Stomach (tissue), 9 donors: ENCODE data around the gene C1QB. TPM values are rescaled to one million over a fixed set of nuclear protein-coding genes. Genes with fewer than 3 reads are reported as not detected.
"Not testable (repeated sequence)": the region's sequence is repeated elsewhere in the genome, so short reads cannot be mapped to it uniquely, and the experiment has no call there.

ENCODE experiments used
- DNase-seq, 2 donors: peaks; one replicate each; pipeline versions ENCODE4 v3.0.0 to v3.0.0-alpha.2; 2013 to 2019
- H3K27ac ChIP-seq, 5 donors: fragments of 200-600 bp in 4 of 5; sonication (generic) in 4 of 5; one replicate each; pipeline ENCODE4 v1.5.1; 2013 to 2019; ENCODE audit warnings: mild to moderate bottlenecking in 1 of 5, moderate library complexity in 1 of 5
- H3K27me3 ChIP-seq, 3 donors: fragments of 200-600 bp; sonication (generic); one replicate each; pipeline ENCODE4 v1.5.1; 2017 to 2019; ENCODE audit warnings: mixed run types in 1 of 3
- H3K36me3 ChIP-seq, 4 donors: fragments of 200-600 bp; sonication (generic); 1 replicate in 3 of 4; 2 replicates in 1 of 4; pipeline ENCODE4 v1.5.1; 2016 to 2019
- H3K4me1 ChIP-seq, 4 donors: fragments of 200-600 bp; sonication (generic); one replicate each; pipeline ENCODE4 v1.5.1; 2016 to 2019
- H3K4me3 ChIP-seq, 4 donors: fragments of 200-600 bp; sonication (generic) in 3 of 4; one replicate each; pipeline ENCODE4 v1.5.1; 2016 to 2019; ENCODE audit warnings: mild to moderate bottlenecking in 1 of 4
- H3K9me3 ChIP-seq, 4 donors: fragments of 200-600 bp; sonication (generic); one replicate each; pipeline ENCODE4 v1.5.1; 2016 to 2019
- EP300 ChIP-seq: sonication (generic); formaldehyde crosslinking; IDR thresholded peaks from one replicate; pipeline ENCODE4 v1.6.1; 2017; ENCODE audit warnings: antibody characterized with exemption
- POLR2A ChIP-seq, 4 donors: fragments of 450-650 bp; IDR thresholded peaks; one replicate each; pipeline ENCODE4 v1.6.1; 2016; ENCODE audit warnings: antibody characterized with exemption in 4 of 4, control low read depth in 2 of 4, mild to moderate bottlenecking in 1 of 4, moderate library complexity in 1 of 4
- POLR2AphosphoS5 ChIP-seq, 3 donors: sonication (generic); formaldehyde crosslinking; IDR thresholded peaks; one replicate each; pipeline ENCODE4 v1.6.1; 2016; ENCODE audit warnings: antibody characterized with exemption in 3 of 3
- WGBS, 5 donors: extraction: QIAGEN DNeasy Blood & Tissue Kit in 3 of 5; methylation state at CpG; one replicate each; pipeline versions ENCODE4 v1.1.5 to v1.1.7; 2013 to 2018; 5-methylcytosine and 5-hydroxymethylcytosine counted together
- intact Hi-C: fragments of 100-400 bp; cut with DNase I; formaldehyde crosslinking; loops from one replicate; pipeline ENCODE4 v1.15.1; 2023; ENCODE audit warnings: low total_unique reads
- polyA plus RNA-seq, 3 donors: library from polyadenylated mRNA; stranded (reverse); fragments of 200-250 nt; gene quantifications; one replicate each; pipeline ENCODE4 v1.2.3, GENCODE V29; 2013
- total RNA-seq, 5 donors: library from RNA; depleted of rRNA; stranded (reverse); fragments of >200 nt; gene quantifications; one replicate each; pipeline versions ENCODE4 v1.1.0 to v1.2.3, GENCODE V29; 2014 to 2016
- TF ChIP-seq, protein P1 (sequence below), 7 experiments: fragments of 450-650 bp in 4 of 7; fragments of 200-600 bp in 3 of 7; sonication (generic) in 3 of 7; IDR thresholded peaks; one replicate each; pipeline ENCODE4 v1.5.1; 2016 to 2019; ENCODE audit warnings: antibody characterized with exemption in 7 of 7, control low read depth in 2 of 7, mild to moderate bottlenecking in 1 of 7
- donor health status: healthy with polysubstance abuse.
- donor health status: Bipolar disorder and iron deficiency.
- donor health status: healthy.

C1QB gene
- total and polyA plus RNA-seq, 8 donors, result 49.8 to 223 (median 81.2) TPM

DNA sequence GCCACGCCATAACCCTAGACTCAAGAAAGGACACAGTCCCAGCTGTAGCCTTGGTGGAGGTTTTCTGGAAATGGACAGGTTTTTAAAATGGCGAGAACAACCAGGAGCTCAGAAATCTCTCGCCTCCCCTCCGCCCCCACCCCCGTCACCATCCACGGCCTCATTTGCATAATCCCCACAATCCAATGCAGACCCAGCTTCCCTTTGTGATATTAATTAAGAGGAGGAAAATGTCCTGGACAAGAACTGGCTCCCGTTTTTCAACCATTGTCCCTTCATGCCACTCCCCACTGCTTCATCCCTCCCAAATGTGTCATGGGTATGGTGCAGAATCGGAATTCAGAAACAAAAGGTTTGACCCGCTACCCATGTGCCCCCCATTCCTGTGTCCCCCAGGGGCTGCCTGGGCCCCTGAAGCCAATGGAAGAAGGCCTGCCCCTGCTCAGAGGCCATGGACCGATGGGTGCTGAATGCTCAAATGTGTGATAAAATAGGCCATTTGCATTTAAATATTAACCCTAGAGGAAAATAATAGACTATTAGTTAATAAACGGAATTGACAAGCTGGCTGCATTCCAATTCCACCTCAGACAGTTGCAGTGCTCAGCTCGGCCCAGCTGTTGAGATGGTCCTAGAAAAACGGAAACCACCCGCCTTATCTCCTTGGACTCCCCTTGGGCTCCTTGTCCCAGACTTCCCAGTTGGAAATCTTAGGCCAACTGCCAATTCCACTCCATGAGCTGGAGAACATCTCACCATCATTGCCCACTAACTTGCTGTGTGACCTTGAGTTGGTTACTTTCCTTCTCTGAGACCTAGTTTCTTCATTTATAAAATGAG lies 46.9 kb downstream of the C1QB start:
- Histone ChIP-seq H3K36me3 (no peaks in the 10 kb centered on the region), H3K27me3 (peaks cover 0 to 7% (median 0%) of the 10 kb centered on the region in 3 donors), H3K9me3 (no peaks in the 10 kb centered on the region), H3K4me1 (peaks cover 0 to 11% (median 6%) of the 10 kb centered on the region in 4 donors), H3K4me3 (no peak overlapping the region), H3K27ac (no peak overlapping the region)
- no peak for DNase-seq
- 69 to 75% (median 73%) methylated on average over 14 of the region's 14 CpGs for WGBS, 5 donors
- no peak for TF ChIP-seq POLR2AphosphoS5 (IDR thresholded peaks at IDR 0.05)
- TF ChIP-seq, protein P1, sequence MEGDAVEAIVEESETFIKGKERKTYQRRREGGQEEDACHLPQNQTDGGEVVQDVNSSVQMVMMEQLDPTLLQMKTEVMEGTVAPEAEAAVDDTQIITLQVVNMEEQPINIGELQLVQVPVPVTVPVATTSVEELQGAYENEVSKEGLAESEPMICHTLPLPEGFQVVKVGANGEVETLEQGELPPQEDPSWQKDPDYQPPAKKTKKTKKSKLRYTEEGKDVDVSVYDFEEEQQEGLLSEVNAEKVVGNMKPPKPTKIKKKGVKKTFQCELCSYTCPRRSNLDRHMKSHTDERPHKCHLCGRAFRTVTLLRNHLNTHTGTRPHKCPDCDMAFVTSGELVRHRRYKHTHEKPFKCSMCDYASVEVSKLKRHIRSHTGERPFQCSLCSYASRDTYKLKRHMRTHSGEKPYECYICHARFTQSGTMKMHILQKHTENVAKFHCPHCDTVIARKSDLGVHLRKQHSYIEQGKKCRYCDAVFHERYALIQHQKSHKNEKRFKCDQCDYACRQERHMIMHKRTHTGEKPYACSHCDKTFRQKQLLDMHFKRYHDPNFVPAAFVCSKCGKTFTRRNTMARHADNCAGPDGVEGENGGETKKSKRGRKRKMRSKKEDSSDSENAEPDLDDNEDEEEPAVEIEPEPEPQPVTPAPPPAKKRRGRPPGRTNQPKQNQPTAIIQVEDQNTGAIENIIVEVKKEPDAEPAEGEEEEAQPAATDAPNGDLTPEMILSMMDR (IDR thresholded peaks at IDR 0.05), result no peak
- no peak for TF ChIP-seq EP300
- TF ChIP-seq POLR2A (IDR thresholded peaks at IDR 0.05), result no peak
- intact Hi-C loops, result loop anchor here (10.0 kb wide), 1 partner anchor 265 kb away; no protein-coding TSS in a partner anchor

GRCh38 chr1:22702296-22703085 lies 49.5 kb downstream of the C1QB start:
- Histone ChIP-seq H3K27me3 (no peaks in the 10 kb centered on the region), H3K36me3 (no peaks in the 10 kb centered on the region), H3K4me3 (no peak overlapping the region), H3K4me1 (peaks cover 0 to 11% (median 6%) of the 10 kb centered on the region in 4 donors), H3K27ac (peak overlapping the region in 1 of 5 donors; percentile 8), H3K9me3 (no peaks in the 10 kb centered on the region)
- WGBS, 5 donors, result 22 to 46% (median 39%) methylated on average over 12 of the region's 12 CpGs
- DNase-seq, result peak; percentile 43 to 83
- intact Hi-C loops, result loop anchor here (10.0 kb wide), 1 partner anchor 262 kb away; no protein-coding TSS in a partner anchor
- TF ChIP-seq EP300, result no peak

- no peaks in the 10 kb centered on the region for H3K36me3 ChIP-seq
- TF ChIP-seq POLR2AphosphoS5 (IDR thresholded peaks at IDR 0.05) (no peak), EP300 (no peak), POLR2A (IDR thresholded peaks at IDR 0.05) (no peak)
- TF ChIP-seq, protein P1 (IDR thresholded peaks at IDR 0.05), result peak in 5 of 7 experiments; percentile 79 to 87 (median 82)
- H3K27me3 ChIP-seq, result peaks cover 0 to 8% (median 7%) of the 10 kb centered on the region in 3 donors
- peak; percentile 85 to 95 for DNase-seq
- H3K4me3 ChIP-seq, result no peak overlapping the region
- H3K4me1 ChIP-seq, result peaks cover 0 to 11% (median 6%) of the 10 kb centered on the region in 4 donors
- no peak overlapping the region for H3K27ac ChIP-seq
- intact Hi-C loops, result loop anchor here (10.0 kb wide), 1 partner anchor 260 kb away; no protein-coding TSS in a partner anchor
- no peaks in the 10 kb centered on the region for H3K9me3 ChIP-seq
- 59 to 79% (median 67%) methylated on average over 2 of the region's 2 CpGs for WGBS, 5 donors
Observed at GRCh38 chr1:22704440-22705067, 51.5 kb downstream of the C1QB start.

- peaks cover 0 to 17% (median 16%) of the 10 kb centered on the region in 3 donors for H3K27me3 ChIP-seq
- no peaks in the 10 kb centered on the region for H3K36me3 ChIP-seq
- intact Hi-C loops, result loop anchor here (10.0 kb wide), 1 partner anchor 259 kb away; no protein-coding TSS in a partner anchor
- no peaks in the 10 kb centered on the region for H3K9me3 ChIP-seq
- no peak overlapping the region for H3K4me3 ChIP-seq
- no peak overlapping the region for H3K27ac ChIP-seq
- no peak for DNase-seq
- H3K4me1 ChIP-seq, result peaks cover 6 to 20% (median 13%) of the 10 kb centered on the region in 4 donors
- TF ChIP-seq, protein P1 (IDR thresholded peaks at IDR 0.05), result no peak
- TF ChIP-seq POLR2AphosphoS5 (IDR thresholded peaks at IDR 0.05), result no peak
- no peak for TF ChIP-seq EP300
- no peak for TF ChIP-seq POLR2A (IDR thresholded peaks at IDR 0.05)
Observed at GRCh38 chr1:22705586-22705985, 52.5 kb downstream of the C1QB start.

DNA sequence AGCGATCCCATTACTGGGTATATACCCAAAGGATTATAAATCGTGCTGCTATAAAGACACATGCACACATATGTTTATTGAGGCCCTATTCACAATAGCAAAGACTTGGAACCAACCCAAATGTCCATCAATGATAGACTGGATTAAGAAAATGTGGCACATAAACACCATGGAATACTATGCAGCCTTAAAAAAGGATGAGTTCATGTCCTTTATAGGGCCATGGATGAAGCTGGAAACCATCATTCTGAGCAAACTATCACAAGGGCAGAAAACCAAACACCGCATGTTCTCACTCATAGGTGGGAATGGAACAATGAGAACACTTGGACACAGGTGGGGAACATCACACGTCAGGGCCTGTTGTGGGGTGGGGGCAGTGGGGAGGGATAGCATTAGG lies 53.1 kb downstream of the C1QB start:
- intact Hi-C loops, result loop anchor here (10.0 kb wide), 1 partner anchor 259 kb away; no protein-coding TSS in a partner anchor
- DNase-seq, H3K9me3 ChIP-seq, H3K36me3 ChIP-seq, H3K27ac ChIP-seq, H3K4me3 ChIP-seq: not testable (repeated sequence)
- H3K27me3 ChIP-seq, result peaks cover 0 to 19% (median 18%) of the 10 kb centered on the region in 3 donors
- peaks cover 6 to 20% (median 14%) of the 10 kb centered on the region in 4 donors for H3K4me1 ChIP-seq
- 87 to 95% (median 91%) methylated on average over 4 of the region's 4 CpGs for WGBS, 5 donors
